HEK293 (cell line): ENCODE data around the gene PDE3A.

ENCODE experiments used
- CTCF ChIP-seq: fragments of 450-650 bp; formaldehyde crosslinking; IDR thresholded peaks from 2 replicates; pipeline ENCODE4 v1.5.1; 2016; ENCODE audit warnings: missing biosample characterization, missing genetic modification characterization
- HOXA7 ChIP-seq: sonication (generic); formaldehyde crosslinking; IDR thresholded peaks from 2 replicates; pipeline ENCODE4 v1.8.1; 2022; ENCODE audit warnings: missing genetic modification reagents, borderline replicate concordance
- SETDB1 ChIP-seq: IDR thresholded peaks from one replicate; pipeline ENCODE4 v1.6.1; 2017; ENCODE audit warnings: mild to moderate bottlenecking, low read length, moderate library complexity, mixed read lengths; ENCODE audit not compliant: insufficient read length
- TCF7L2 ChIP-seq: IDR thresholded peaks from 2 replicates; pipeline ENCODE4 v1.6.1; 2011; ENCODE audit warnings: low read depth, mild to moderate bottlenecking, inconsistent platforms, low read length, moderate library complexity, borderline replicate concordance
- ZNF2 ChIP-seq: fragments of 450-650 bp; formaldehyde crosslinking; IDR thresholded peaks from 2 replicates; pipeline ENCODE4 v1.5.1; 2016; ENCODE audit warnings: missing biosample characterization, missing genetic modification characterization
- ZNF488 ChIP-seq: fragments of 450-650 bp; formaldehyde crosslinking; IDR thresholded peaks from 2 replicates; pipeline ENCODE4 v1.5.1; 2016; ENCODE audit warnings: missing biosample characterization, missing genetic modification characterization
- ZNF580 ChIP-seq: fragments of 450-650 bp; formaldehyde crosslinking; IDR thresholded peaks from 2 replicates; pipeline ENCODE4 v1.5.1; 2016; ENCODE audit warnings: missing biosample characterization, missing genetic modification characterization

GRCh38 chr12:20463913-20464524 is 95.7 kb downstream of the PDE3A start:
- TF ChIP-seq HOXA7 (CRISPR knock-in tag) (no peak), CTCF (tag by site-specific recombination) (no peak), ZNF580 (no peak), ZNF2 (tag by site-specific recombination) (no peak), TCF7L2 (no peak), SETDB1 (no peak), ZNF488 (tag by site-specific recombination) (no peak)
